ENCODE data around the gene OSBPL6.

DNA sequence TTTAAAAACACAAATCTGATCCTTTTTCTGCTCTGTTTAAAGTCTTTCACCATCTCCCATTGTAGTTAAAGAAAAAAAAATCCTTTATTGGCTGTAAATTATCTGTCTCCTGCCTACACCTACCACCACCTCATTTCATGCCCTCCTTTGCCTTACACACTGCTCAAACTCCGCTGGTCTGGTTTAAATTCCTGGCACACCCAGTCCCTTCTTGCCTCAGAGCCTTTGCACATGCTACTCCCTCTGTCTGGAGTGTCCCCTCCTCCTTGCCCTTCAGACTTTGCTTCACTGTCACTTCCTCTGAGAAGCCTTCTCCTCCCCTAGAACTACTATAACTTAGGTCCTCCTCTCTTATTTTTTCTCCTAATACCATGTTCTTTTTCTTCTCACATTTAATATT, 49.6 kb downstream of the OSBPL6 start:
- TF ChIP-seq NCOA5 (CRISPR knock-in tag; IDR thresholded peaks at IDR 0.05) (no peak), MATR3 (CRISPR knock-in tag; IDR thresholded peaks at IDR 0.05) (no peak), EP300 (IDR thresholded peaks at IDR 0.05; ENCODE audit: low read depth in 2 of 2, low read length in 2 of 2) (no peak), EP300 (CRISPR knock-in tag; IDR thresholded peaks at IDR 0.05; ENCODE audit: borderline replicate concordance) (no peak)
